ENCODE data around the gene CKAP4.

DNA sequence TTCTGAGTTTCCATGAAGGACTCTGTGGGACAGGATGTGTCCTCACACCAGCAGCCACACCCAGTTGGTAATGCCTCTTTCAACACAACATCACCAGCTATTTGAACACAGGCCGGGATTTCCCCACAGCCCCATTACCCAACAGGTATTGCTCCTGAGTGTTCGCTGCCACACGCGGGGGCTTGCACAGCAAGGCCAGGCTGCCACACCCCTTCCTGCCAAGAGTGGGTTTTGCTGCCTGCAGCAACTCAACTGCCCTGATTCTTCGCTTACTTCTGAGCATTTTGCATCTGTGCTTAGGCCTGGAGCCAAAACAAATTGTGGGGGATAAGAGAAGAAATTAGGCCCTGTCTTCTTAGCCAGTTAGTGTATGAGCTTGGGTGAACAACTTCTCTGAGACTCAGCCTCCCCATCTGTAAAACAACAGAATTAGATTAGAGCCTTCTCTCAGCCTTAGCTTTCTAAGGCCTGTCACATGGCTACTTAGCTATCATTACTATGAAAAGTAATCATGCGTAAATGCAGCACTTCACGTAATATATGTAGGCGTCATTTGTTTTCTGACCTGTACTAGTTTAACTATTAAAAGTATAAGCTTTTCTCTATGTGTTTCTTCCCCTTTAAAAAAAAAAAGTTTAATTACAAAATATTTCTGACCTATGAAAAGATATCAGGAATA, 20.0 kb downstream of the CKAP4 start:
- TF ChIP-seq BHLHE40 (IDR thresholded peaks at IDR 0.05; ENCODE audit: low read depth, low read length) (no peak), POLR2A (IDR thresholded peaks at IDR 0.05; ENCODE audit: low read length) (no peak), CHD2 (IDR thresholded peaks at IDR 0.05; ENCODE audit: low read length, partially characterized antibody) (no peak), RNF2 (IDR thresholded peaks at IDR 0.05; ENCODE audit: borderline replicate concordance, low read depth) (no peak)
- TF ChIP-seq, protein P1, sequence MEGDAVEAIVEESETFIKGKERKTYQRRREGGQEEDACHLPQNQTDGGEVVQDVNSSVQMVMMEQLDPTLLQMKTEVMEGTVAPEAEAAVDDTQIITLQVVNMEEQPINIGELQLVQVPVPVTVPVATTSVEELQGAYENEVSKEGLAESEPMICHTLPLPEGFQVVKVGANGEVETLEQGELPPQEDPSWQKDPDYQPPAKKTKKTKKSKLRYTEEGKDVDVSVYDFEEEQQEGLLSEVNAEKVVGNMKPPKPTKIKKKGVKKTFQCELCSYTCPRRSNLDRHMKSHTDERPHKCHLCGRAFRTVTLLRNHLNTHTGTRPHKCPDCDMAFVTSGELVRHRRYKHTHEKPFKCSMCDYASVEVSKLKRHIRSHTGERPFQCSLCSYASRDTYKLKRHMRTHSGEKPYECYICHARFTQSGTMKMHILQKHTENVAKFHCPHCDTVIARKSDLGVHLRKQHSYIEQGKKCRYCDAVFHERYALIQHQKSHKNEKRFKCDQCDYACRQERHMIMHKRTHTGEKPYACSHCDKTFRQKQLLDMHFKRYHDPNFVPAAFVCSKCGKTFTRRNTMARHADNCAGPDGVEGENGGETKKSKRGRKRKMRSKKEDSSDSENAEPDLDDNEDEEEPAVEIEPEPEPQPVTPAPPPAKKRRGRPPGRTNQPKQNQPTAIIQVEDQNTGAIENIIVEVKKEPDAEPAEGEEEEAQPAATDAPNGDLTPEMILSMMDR (IDR thresholded peaks at IDR 0.05), result no peak
